A204.1 (cell line): Measurements from ENCODE around the gene DBP.

ENCODE experiments used
- FAIRE-seq: peaks from 2 replicates; lab custom pipeline; 2012; peaks lifted over from hg19 to GRCh38; lab: Jason Lieb, UNC

Gene DBP

GRCh38 chr19:48609571-48610108 is 27.5 kb downstream of the DBP start:
- FAIRE-seq: no peak

- FAIRE-seq: no peak
Observed at GRCh38 chr19:48608798-48609263, 28.3 kb downstream of the DBP start.

DNA sequence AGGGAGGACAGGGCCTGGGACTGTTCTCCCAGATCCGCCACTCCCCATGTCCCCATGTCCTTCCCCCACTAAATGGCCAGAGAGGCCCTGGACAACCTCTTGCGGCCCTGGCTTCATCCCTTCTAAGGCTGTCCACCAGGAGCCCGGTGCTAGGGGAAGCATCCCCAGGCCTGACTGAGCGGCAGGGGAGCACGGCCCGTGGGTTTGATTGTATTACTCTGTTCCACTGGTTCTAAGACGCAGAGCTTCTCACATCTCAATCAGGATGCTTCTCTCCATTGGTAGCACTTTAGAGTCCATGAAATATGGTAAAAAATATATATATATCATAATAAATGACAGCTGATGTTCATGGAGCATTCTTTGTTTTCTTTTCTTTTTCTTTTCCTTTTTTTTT is 29.8 kb downstream of the DBP start:
- FAIRE-seq: no peak

- no peak for FAIRE-seq
Observed at GRCh38 chr19:48606463-48607358, 30.5 kb downstream of the DBP start, which contains the start of gene SPACA4. SPACA4 (plus strand) TSS chr19:48606742; CDS start chr19:48606979, 237 bp downstream.

DNA sequence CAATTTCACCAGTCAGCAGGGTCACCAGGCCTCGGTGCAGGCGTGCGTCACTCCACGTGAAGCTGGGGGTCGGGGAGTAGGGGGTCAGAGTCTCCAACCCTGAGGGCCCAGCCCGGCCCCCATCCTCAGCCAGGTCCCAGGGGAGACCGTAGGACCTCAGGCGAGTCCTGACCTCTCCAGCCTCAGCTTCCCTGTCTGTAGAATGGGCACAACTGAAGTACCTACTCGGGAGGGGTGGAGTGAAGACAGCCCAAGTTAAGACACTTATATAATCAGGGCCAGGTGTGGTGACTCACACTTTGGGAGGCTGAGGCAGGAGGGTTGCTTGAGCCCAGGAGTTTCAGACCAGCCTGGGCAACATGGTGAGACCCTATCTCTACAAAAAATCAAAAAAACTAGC is 33.3 kb downstream of the DBP start:
- no peak for FAIRE-seq

- no peak for FAIRE-seq
Observed at GRCh38 chr19:48603449-48603848, 33.7 kb downstream of the DBP start.

DNA sequence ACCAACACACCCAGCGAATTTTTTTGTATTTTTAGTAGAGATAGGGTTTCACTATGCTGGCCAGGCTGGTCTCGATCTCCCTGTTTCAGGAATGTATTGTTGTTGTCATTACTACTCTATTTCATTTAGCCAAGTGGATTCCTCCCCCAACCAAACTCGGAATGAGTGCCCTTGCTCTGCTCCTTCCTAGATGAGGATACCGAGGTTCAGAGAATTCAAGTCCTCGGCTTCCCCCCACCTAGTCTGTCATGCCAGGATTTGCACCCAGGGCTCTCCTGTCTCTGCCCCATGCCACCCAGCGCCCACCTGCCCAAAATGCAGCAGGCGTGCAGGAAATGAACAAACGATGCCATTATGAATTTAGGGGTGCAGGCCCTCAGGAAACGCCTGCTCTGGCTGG is 34.2 kb downstream of the DBP start:
- FAIRE-seq: no peak

GRCh38 chr19:48600679-48601417 is 36.3 kb downstream of the DBP start:
- no peak for FAIRE-seq

DNA sequence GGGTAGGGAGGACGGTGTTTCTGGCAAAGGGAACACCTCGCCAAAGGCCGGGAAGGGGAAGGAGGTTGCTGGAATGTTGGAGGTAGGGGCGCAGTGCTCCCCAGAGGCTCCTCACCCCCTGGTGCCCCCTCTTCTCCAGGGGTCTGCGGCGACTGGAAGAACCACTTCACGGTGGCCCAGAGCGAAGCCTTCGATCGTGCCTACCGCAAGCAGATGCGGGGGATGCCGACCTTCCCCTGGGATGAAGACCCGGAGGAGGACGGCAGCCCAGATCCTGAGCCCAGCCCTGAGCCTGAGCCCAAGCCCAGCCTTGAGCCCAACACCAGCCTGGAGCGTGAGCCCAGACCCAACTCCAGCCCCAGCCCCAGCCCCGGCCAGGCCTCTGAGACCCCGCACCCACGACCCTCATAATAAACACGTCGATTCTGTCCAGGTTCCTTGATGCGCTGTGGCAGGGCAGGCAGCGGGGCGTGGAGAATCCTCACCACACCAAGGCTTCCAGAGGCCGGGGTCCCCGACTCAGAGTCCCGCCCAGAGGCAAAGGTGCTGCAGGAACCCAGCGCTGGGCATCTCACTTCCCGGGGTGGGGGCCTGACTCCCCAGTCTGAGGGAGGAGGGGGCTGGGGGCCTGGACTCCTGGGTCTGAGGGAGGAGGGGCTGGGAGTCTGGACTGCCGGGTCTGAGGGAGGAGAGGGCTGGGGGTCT is 38.0 kb downstream of the DBP start:
- no peak for FAIRE-seq

- no peak for FAIRE-seq
Observed at GRCh38 chr19:48596679-48597465, 40.3 kb downstream of the DBP start.

DNA sequence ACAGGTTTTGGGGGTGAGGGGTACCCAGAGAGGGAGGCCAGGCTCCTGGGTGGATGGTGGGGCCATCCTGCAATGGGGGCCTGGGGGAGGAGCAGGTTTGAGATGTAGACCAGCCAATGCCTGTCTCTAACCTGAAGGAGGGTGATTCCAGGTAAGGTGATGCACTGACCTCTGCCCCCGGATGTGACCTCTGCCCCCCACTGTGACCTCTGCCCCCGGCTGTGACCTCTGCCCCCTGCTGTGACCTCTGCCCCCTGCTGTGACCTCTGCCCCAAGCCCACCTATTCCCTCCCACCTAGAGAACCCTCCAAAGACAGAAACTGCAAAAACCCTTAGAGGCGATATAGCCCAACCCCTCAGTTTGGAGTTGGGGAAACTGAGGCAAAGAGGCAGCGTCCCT is 40.9 kb downstream of the DBP start:
- FAIRE-seq: no peak

DNA sequence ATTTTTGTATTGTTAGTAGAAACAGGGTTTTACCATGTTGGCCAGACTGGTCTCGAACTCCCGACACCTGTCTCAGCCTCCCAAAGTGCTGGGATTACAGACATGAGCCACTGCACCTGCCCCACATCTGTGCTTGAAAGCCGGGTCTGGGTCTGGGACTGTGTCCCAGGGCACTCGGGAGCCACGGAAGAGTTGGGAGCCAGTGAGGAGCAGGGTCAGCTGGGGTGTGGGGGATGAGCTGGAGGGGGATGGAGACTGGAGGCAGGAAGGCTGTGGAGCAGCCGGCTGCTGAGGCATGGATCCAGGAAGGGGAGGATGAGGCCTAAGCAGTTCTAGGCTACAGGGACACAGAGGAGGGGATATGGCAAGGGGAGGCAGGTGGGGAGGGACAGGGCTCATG is 41.3 kb downstream of the DBP start:
- FAIRE-seq: no peak

GRCh38 chr19:48595171-48595570 is 42.0 kb downstream of the DBP start:
- no peak for FAIRE-seq

DNA sequence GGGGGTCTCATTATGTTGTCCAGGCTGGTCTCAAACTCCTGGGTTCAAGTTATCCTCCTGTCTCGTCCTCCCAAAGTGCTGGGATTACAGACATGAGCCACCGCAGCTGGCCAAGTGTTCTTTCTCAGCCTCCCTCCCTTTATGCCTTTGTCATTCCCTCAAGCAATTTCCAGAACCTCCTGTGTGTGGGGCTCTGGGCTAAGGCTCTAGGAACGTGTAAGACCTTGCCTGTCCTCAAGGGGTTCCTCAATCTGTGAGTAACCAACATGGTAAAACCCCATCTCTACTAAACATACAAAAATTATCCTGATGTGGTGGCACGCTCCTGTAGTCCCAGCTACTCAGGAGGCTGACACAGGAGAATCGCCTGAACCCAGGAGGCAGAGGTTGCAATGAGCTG is 46.2 kb downstream of the DBP start:
- no peak for FAIRE-seq

DNA sequence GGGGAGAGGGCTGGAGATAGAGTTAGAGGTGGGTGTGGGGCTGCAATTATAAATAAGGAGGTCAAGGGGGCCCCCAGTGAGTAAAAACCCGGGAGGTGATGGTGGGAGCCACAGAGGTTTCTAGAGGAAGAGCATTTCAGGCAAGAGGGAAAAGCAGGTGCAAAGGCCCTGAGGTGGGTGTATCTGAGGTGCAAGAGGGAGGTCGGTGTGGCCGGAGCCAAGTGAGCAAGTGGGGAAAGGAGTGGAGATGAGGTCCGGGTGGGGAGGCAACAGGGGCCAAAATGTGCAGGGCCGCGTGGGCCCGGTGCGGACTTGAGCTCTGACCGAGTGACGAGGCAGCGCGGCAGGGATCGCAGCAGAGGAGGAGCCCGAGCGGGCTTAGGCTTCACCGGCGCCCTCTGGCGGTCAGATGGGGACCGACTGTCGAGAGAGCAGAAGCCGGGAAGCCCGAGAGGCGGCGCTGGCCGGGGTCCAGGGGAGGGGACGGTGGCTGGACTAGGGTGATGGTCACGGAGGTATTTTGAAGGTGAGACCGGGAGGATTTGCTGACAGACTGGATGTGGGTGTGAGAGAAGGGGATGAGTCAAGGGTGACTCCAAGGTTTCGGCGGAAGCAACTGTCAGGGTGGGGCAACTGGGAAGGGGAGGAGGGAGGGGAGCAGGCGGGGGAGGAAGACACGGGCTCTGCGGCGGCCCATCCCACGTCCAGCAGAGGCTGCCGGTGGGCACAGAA is 48.3 kb downstream of the DBP start:
- FAIRE-seq: no peak

- no peak for FAIRE-seq
Observed at GRCh38 chr19:48587387-48587786, 49.8 kb downstream of the DBP start.

GRCh38 chr19:48582168-48582567 is 55.0 kb downstream of the DBP start:
- FAIRE-seq: no peak
